ENCODE results near the gene PDPK1.

- TF ChIP-seq CTCF (optimal IDR thresholded peaks at IDR 0.05 in 1 of 3, IDR thresholded peaks at IDR 0.05 in 1 of 3, conservative IDR thresholded peaks at IDR 0.05 in 1 of 3; ENCODE audit: extremely low read depth in 1 of 3, insufficient read depth in 2 of 3, low read length in 3 of 3) (no peak), EZH2 (IDR thresholded peaks at IDR 0.05; ENCODE audit: low read length) (no peak)
These were observed 5.2 kb upstream of the PDPK1 start for GRCh38 chr16:2532494-2533141.
